GM13977 (cell line): ENCODE results near the gene TXNRD1.
"Not testable (repeated sequence)": the region's sequence is repeated elsewhere in the genome, so short reads cannot be mapped to it uniquely, and the experiment has no call there.

Experiments
- DNase-seq: peaks from one replicate; pipeline ENCODE4 v3.0.0; 2012; ENCODE audit warnings: low spot score
- CTCF ChIP-seq: IDR thresholded peaks from 2 replicates; pipeline ENCODE4 v1.5.1; 2012; ENCODE audit warnings: mild to moderate bottlenecking, control low read depth; ENCODE audit not compliant: insufficient read depth; ENCODE audit errors: extremely low read depth, missing control alignments
- in situ Hi-C: fragments of 300-500 bp; cut with MboI; formaldehyde crosslinking; loops from one replicate; pipeline ENCODE4 v1.12.0; 2022; ENCODE audit warnings: low sequenced_read_pairs, low pct_unique_long_range_greater_than_20kb, mixed read lengths, inconsistent platforms; ENCODE audit not compliant: unreplicated experiment

The TXNRD1 gene

GRCh38 chr12:104258476-104259067, 43.0 kb downstream of the TXNRD1 start:
- no peak for DNase-seq
- in situ Hi-C loops: no loop called here
- no peak for TF ChIP-seq CTCF

- in situ Hi-C loops: no loop called here
- DNase-seq: no peak
- TF ChIP-seq CTCF: no peak
Measured at GRCh38 chr12:104263026-104263425, 47.4 kb downstream of the TXNRD1 start.

DNA sequence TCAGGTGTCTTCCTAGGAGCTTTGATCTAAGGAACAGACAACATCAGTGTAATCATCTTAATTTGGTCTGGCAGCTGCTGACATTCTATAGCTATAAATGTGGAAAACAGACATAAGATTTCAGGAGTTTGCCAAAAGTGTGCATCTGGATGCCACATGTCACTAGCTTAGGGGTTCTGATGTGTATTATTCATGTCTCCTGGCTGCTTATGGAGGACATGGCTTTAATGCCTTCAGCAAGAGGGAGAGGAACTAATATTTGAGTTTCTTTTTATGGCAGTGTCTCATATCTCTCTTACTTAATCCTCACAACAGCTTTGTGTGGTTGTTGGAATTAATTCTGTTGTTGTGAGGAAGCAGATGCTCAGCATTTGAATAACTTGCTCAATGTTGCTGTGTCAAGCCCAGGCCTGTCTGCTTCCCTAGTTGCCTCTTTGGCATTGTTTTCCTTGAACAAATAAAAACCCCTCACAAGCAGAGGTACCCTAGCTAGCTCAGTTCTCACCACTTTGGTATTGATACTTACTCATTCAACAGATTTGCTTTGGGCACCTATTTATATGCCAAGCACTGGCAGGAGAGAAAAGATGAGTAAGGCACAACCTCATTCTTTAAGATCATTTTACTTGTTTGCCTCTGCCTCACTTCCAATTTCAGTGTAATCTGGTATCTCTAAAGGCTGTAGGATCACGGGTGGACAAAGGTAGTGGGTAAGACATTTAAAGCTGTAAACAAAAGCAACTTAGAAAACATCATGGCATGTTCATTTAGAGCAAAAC, 48.2 kb downstream of the TXNRD1 start:
- in situ Hi-C loops: no loop called here
- TF ChIP-seq CTCF: no peak
- no peak for DNase-seq

DNA sequence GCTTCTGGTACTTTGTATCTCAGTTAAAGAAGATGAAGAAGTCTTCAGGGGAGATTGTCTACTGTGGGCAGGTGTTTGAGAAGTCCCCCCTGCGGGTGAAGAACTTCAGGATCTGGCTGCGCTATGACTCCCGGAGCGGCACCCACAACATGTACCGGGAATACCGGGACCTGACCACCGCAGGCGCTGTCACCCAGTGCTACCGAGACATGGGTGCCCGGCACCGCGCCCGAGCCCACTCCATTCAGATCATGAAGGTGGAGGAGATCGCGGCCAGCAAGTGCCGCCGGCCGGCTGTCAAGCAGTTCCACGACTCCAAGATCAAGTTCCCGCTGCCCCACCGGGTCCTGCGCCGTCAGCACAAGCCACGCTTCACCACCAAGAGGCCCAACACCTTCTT, 49.9 kb downstream of the TXNRD1 start:
- in situ Hi-C loops, DNase-seq: not testable (repeated sequence)

- no peak for TF ChIP-seq CTCF
- DNase-seq: no peak
- in situ Hi-C loops: no loop called here
Measured at GRCh38 chr12:104272938-104273337, 57.4 kb downstream of the TXNRD1 start.

DNA sequence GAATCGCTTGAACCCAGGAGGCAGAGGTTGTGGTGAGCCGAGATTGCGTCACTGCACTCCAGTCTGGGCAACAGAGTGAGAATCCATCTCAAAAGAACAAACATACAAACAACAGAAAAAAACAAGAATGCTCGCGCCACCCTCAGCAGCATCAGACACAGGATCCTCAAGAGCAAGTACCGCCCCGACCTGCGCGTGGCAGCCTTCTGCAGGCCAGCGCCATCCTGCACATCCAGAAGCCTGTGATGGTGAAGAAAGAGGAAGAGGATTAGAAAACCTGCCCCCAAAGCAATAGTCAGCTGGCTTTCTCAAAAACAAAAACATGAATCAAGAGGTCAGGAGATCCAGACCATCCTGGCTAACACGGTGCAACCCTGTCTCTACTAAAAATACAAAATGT, 57.9 kb downstream of the TXNRD1 start:
- no peak for DNase-seq
- in situ Hi-C loops: no loop called here
- no peak for TF ChIP-seq CTCF

DNA sequence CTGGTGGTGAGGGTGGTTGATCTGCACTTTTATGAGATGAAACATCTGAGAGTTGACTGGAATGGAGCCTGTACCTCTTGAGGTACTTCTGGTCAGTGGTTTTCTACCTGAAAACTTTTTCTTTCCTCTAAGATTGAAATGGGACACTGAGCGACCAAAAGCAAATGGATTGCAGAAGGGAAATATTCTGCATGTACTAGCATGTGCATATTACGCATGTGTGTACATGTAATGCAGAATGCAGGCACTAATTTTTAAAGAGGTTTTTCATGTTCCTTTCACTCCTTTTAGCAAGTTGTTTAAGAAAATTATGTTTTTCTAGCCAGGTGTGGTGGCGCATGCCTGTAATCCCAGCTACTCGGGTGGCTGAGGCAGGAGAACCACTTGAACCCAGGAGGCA, 59.2 kb downstream of the TXNRD1 start:
- no peak for TF ChIP-seq CTCF
- in situ Hi-C loops: no loop called here
- no peak for DNase-seq
